ENCODE measurements around the gene SPATA6L.

The SPATA6L gene

GRCh38 chr9:4666042-4666699 lies at the start of gene SPATA6L:
SPATA6L (minus strand) TSS chr9:4666480; CDS start chr9:4666250, 230 bp downstream.
- DNase-seq = peak; percentile 60

GRCh38 chr9:4714266-4715016 lies 48.2 kb upstream of the SPATA6L start:
- DNase-seq = no peak

- no peak for DNase-seq
Observed at GRCh38 chr9:4713849-4714248, 47.6 kb upstream of the SPATA6L start.

- no peak for DNase-seq
Observed at GRCh38 chr9:4709380-4709779, 43.1 kb upstream of the SPATA6L start.

- DNase-seq = no peak
Observed at GRCh38 chr9:4706971-4707622, 40.8 kb upstream of the SPATA6L start.

GRCh38 chr9:4706021-4706420 lies 39.7 kb upstream of the SPATA6L start:
- no peak for DNase-seq

GRCh38 chr9:4704129-4704528 lies 37.8 kb upstream of the SPATA6L start:
- DNase-seq = no peak

GRCh38 chr9:4701526-4701925 lies 35.2 kb upstream of the SPATA6L start:
- no peak for DNase-seq

- no peak for DNase-seq
Observed at GRCh38 chr9:4700932-4701331, 34.7 kb upstream of the SPATA6L start.

GRCh38 chr9:4700091-4700490 lies 33.8 kb upstream of the SPATA6L start:
- DNase-seq = no peak

GRCh38 chr9:4691795-4692194 lies 25.5 kb upstream of the SPATA6L start:
- DNase-seq = no peak

- no peak for DNase-seq
Observed at GRCh38 chr9:4690144-4690543, 23.9 kb upstream of the SPATA6L start.

- no peak for DNase-seq
Observed at GRCh38 chr9:4689687-4690104, 23.4 kb upstream of the SPATA6L start.

- DNase-seq = no peak
Observed at GRCh38 chr9:4689021-4689420, 22.7 kb upstream of the SPATA6L start.

- DNase-seq = no peak
Observed at GRCh38 chr9:4686584-4686983, 20.3 kb upstream of the SPATA6L start.

- no peak for DNase-seq
Observed at GRCh38 chr9:4686112-4686511, 19.8 kb upstream of the SPATA6L start.

- no peak for DNase-seq
Observed at GRCh38 chr9:4684820-4685219, 18.5 kb upstream of the SPATA6L start.

GRCh38 chr9:4680750-4681149 lies 14.5 kb upstream of the SPATA6L start:
- no peak for DNase-seq

- DNase-seq = no peak
Observed at GRCh38 chr9:4680173-4680525, 13.9 kb upstream of the SPATA6L start.

- DNase-seq = peak; percentile 96
Observed at GRCh38 chr9:4679268-4680172, 13.2 kb upstream of the SPATA6L start, which contains the start of gene CDC37L1. CDC37L1 (plus strand) TSS chr9:4679569; CDS start chr9:4679768, 199 bp downstream.

GRCh38 chr9:4678679-4679267 lies 12.5 kb upstream of the SPATA6L start:
- no peak for DNase-seq

- DNase-seq = no peak
Observed at GRCh38 chr9:4677392-4677791, 11.1 kb upstream of the SPATA6L start.

GRCh38 chr9:4674783-4675182 lies 8.5 kb upstream of the SPATA6L start:
- no peak for DNase-seq
